ENCODE results near the gene ALOX15.

- TF ChIP-seq CTCF (conservative IDR thresholded peaks at IDR 0.05 in 1 of 2, IDR thresholded peaks at IDR 0.05 in 1 of 2; ENCODE audit: extremely low read depth in 1 of 2, insufficient read depth in 1 of 2, low read depth in 1 of 2, low read length in 2 of 2) = no peak
- no peak for TF ChIP-seq EZH2 (IDR thresholded peaks at IDR 0.05; ENCODE audit: borderline replicate concordance, low read length)
Observed at GRCh38 chr17:4588391-4588790, 53.1 kb downstream of the ALOX15 start.
